A673 (cell line): ENCODE data around the gene RTN4RL2.

Source experiments
- CTCF ChIP-seq: fragments of 300-800, 200-600 bp; sonication (generic); conservative IDR thresholded peaks from 2 replicates; pipeline ENCODE4 v1.5.1; 2017; ENCODE audit warnings: low read depth, mild to moderate bottlenecking, antibody characterized with exemption, low read length, moderate library complexity, mixed read lengths
- EZH2 ChIP-seq: fragments of 200-600 bp; sonication (generic); IDR thresholded peaks from 2 replicates; pipeline ENCODE4 v1.6.1; 2017; ENCODE audit warnings: borderline replicate concordance, low read depth, mild to moderate bottlenecking, mixed read lengths, antibody characterized with exemption, low read length; ENCODE audit not compliant: poor library complexity, severe bottlenecking

- TF ChIP-seq CTCF, result no peak
- TF ChIP-seq EZH2, result no peak
Measured at GRCh38 chr11:57421066-57421465, 39.3 kb upstream of the RTN4RL2 start.
